GM19351 (cell line): ENCODE results near the gene TSKU.

Experiments used
- ATAC-seq: cut with Tn5 transposase; IDR thresholded peaks from one replicate; pipeline ENCODE4 v1.9.1; 2021; ENCODE audit warnings: mild to moderate bottlenecking, moderate library complexity; ENCODE audit not compliant: unreplicated experiment

The TSKU gene

GRCh38 chr11:76769645-76770586 is 13.2 kb upstream of the TSKU start:
- ATAC-seq = no peak

- ATAC-seq = no peak
These were observed 12.3 kb upstream of the TSKU start for GRCh38 chr11:76770642-76771445.

- no peak for ATAC-seq
These were observed 11.6 kb upstream of the TSKU start for GRCh38 chr11:76771446-76772099.

GRCh38 chr11:76772100-76772782 is 10.9 kb upstream of the TSKU start:
- no peak for ATAC-seq

GRCh38 chr11:76772783-76773106 is 10.4 kb upstream of the TSKU start:
- no peak for ATAC-seq

GRCh38 chr11:76773921-76774361 is 9.2 kb upstream of the TSKU start:
- no peak for ATAC-seq

GRCh38 chr11:76776472-76776871 is 6.7 kb upstream of the TSKU start:
- ATAC-seq = no peak

GRCh38 chr11:76777305-76777704 is 5.9 kb upstream of the TSKU start:
- no peak for ATAC-seq

GRCh38 chr11:76777876-76778275 is 5.3 kb upstream of the TSKU start:
- no peak for ATAC-seq

- ATAC-seq = no peak
These were observed 4.3 kb upstream of the TSKU start for GRCh38 chr11:76778874-76779273.

GRCh38 chr11:76781046-76781801 is 1.9 kb upstream of the TSKU start:
- ATAC-seq = no peak

GRCh38 chr11:76781807-76782530 is 1.2 kb upstream of the TSKU start:
- ATAC-seq = no peak

- ATAC-seq = no peak
These were observed 444 bp upstream of the TSKU start for GRCh38 chr11:76782531-76783293.

GRCh38 chr11:76783896-76784813 is 999 bp downstream of the TSKU start:
- ATAC-seq = no peak

- ATAC-seq = no peak
These were observed 2.4 kb downstream of the TSKU start for GRCh38 chr11:76785513-76785912.

- ATAC-seq = no peak
These were observed 2.9 kb downstream of the TSKU start for GRCh38 chr11:76786016-76786415.

- ATAC-seq = no peak
These were observed 3.4 kb downstream of the TSKU start for GRCh38 chr11:76786441-76787014.
